Loucy (cell line): ENCODE results near the gene ATP1A4.

Experiments used
- CTCF ChIP-seq: fragments of 200-600 bp; sonication (generic); conservative IDR thresholded peaks from 2 replicates; pipeline ENCODE4 v1.5.1; 2014; ENCODE audit warnings: mild to moderate bottlenecking, antibody characterized with exemption, low read length
- EZH2phosphoT487 ChIP-seq: fragments of 200-600 bp; IDR thresholded peaks from 2 replicates; pipeline ENCODE4 v1.6.1; 2018; ENCODE audit warnings: antibody characterized with exemption, mild to moderate bottlenecking, moderate library complexity, borderline replicate concordance

- TF ChIP-seq CTCF (no peak), EZH2phosphoT487 (no peak)
Measured at GRCh38 chr1:160167056-160167455, 15.7 kb downstream of the ATP1A4 start.
